Nephron progenitor cell (in vitro differentiated cells): ENCODE data around the gene SGTB.
A peak's percentile ranks its signal among the peaks of the same experiment; 100 is the strongest.
"Not testable (repeated sequence)": the region's sequence is repeated elsewhere in the genome, so short reads cannot be mapped to it uniquely, and the experiment has no call there.

Source experiments
- DNase-seq: peaks from one replicate; pipeline ENCODE4 v3.0.0; 2021
- H3K27ac Mint-ChIP-seq: 2 replicates; pipeline ENCODE4 v1.8.0; 2021; ENCODE audit warnings: mild to moderate bottlenecking, moderate library complexity, mixed read lengths
- H3K27me3 Mint-ChIP-seq: 2 replicates; pipeline ENCODE4 v1.8.0; 2021; ENCODE audit warnings: mild to moderate bottlenecking, low read depth, mixed read lengths; ENCODE audit not compliant: poor library complexity
- H3K36me3 Mint-ChIP-seq: 2 replicates; pipeline ENCODE4 v1.8.0; 2021; ENCODE audit warnings: low read depth, mixed read lengths
- H3K4me1 Mint-ChIP-seq: 2 replicates; pipeline ENCODE4 v1.8.0; 2021; ENCODE audit warnings: mixed read lengths
- H3K4me3 Mint-ChIP-seq: 2 replicates; pipeline ENCODE4 v1.8.0; 2021; ENCODE audit warnings: mild to moderate bottlenecking, moderate library complexity, mixed read lengths
- H3K9me3 Mint-ChIP-seq: 2 replicates; pipeline ENCODE4 v1.8.0; 2021; ENCODE audit warnings: mild to moderate bottlenecking, moderate library complexity, mixed read lengths
- TF ChIP-seq, protein P1 (sequence below): fragments of 200-600 bp; sonication (generic); IDR thresholded peaks from 2 replicates; pipeline ENCODE4 v1.5.0; 2021; ENCODE audit warnings: antibody characterized with exemption

Gene SGTB

GRCh38 chr5:65624025-65624570 is 97.8 kb downstream of the SGTB start, which contains the start of gene TRIM23:
TSS of gene TRIM23 (minus strand) at chr5:65624333. CDS start at chr5:65624274, 59 bp downstream.
- H3K4me3 Mint-ChIP-seq, result peak within 1 kb of the TSS; percentile 98
- peak within 1 kb of the TSS; percentile 99 for H3K27ac Mint-ChIP-seq
- peaks cover 33% of the 10 kb centered on the region for H3K4me1 Mint-ChIP-seq
- no peaks in the 10 kb centered on the region for H3K27me3 Mint-ChIP-seq
- TF ChIP-seq, protein P1, sequence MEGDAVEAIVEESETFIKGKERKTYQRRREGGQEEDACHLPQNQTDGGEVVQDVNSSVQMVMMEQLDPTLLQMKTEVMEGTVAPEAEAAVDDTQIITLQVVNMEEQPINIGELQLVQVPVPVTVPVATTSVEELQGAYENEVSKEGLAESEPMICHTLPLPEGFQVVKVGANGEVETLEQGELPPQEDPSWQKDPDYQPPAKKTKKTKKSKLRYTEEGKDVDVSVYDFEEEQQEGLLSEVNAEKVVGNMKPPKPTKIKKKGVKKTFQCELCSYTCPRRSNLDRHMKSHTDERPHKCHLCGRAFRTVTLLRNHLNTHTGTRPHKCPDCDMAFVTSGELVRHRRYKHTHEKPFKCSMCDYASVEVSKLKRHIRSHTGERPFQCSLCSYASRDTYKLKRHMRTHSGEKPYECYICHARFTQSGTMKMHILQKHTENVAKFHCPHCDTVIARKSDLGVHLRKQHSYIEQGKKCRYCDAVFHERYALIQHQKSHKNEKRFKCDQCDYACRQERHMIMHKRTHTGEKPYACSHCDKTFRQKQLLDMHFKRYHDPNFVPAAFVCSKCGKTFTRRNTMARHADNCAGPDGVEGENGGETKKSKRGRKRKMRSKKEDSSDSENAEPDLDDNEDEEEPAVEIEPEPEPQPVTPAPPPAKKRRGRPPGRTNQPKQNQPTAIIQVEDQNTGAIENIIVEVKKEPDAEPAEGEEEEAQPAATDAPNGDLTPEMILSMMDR, result no peak
- peak; percentile 88 for DNase-seq
- no peaks in the 10 kb centered on the region for H3K9me3 Mint-ChIP-seq
- peaks cover 10% of the 10 kb centered on the region for H3K36me3 Mint-ChIP-seq

DNA sequence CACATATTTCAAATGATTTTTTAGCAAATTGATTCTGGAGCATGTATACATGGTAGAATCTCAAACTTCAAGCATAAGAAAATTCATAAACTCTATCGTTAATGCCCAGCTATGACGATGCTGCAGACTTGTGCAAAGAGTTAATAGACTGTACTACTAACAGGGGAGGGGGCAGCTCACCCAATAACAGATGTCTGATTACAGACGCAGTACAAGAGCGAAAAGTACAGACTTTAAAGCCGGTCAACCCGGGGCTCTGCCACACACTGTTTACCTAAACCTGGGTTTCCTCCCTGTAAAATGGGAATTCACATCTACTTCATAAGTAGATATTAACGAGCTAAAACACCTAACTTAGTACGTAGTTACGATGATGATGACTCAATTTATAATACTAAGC is 98.4 kb downstream of the SGTB start:
- DNase-seq, result no peak
- TF ChIP-seq, protein P1, result no peak
- H3K9me3 Mint-ChIP-seq, result no peaks in the 10 kb centered on the region
- peak overlapping the region; percentile 75 for H3K27ac Mint-ChIP-seq
- peaks cover 10% of the 10 kb centered on the region for H3K36me3 Mint-ChIP-seq
- H3K4me1 Mint-ChIP-seq, result peaks cover 33% of the 10 kb centered on the region
- peak overlapping the region; percentile 98 for H3K4me3 Mint-ChIP-seq
- no peaks in the 10 kb centered on the region for H3K27me3 Mint-ChIP-seq

DNA sequence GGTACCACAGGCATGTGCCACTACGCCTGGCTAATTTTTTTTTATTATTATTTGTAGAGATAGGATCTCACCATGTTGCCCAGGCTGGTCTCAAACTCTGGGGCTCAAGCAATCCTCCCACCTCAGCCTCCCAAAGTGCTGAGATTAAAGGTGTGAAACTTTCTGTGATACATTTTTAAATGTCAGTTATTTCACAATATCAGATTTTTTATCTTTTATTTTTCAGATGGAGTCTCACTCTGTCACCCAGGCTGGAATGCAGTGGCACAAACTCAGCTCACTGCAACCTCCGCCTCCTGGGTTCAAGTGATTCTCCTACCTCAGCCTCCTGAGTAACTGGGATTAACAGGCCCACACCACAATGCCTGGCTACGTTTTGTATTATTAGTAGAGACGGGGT is 99.9 kb downstream of the SGTB start:
- Mint-ChIP-seq H3K4me3 (peak overlapping the region; percentile 98), H3K4me1 (peaks cover 27% of the 10 kb centered on the region)
- H3K27me3 Mint-ChIP-seq, H3K27ac Mint-ChIP-seq, DNase-seq, H3K36me3 Mint-ChIP-seq, H3K9me3 Mint-ChIP-seq: not testable (repeated sequence)

GRCh38 chr5:65620021-65620420 is 101.9 kb downstream of the SGTB start:
- Mint-ChIP-seq H3K9me3 (no peaks in the 10 kb centered on the region), H3K27me3 (no peaks in the 10 kb centered on the region), H3K27ac (no peak overlapping the region), H3K36me3 (peaks cover 11% of the 10 kb centered on the region), H3K4me1 (peaks cover 16% of the 10 kb centered on the region), H3K4me3 (no peak overlapping the region)
- no peak for DNase-seq
- TF ChIP-seq, protein P1, result no peak
